Subcutaneous abdominal adipose tissue (tissue), 5 donors: ENCODE measurements around the gene NFATC3.
A peak's percentile ranks its signal among the peaks of the same experiment; 100 is the strongest.

Experiments
- H3K27ac ChIP-seq: one replicate; pipeline ENCODE4 v1.7.0; 2013; ENCODE audit warnings: low read depth, mild to moderate bottlenecking, inconsistent platforms, low read length, moderate library complexity
- H3K27me3 ChIP-seq, 5 donors: one replicate each; pipeline ENCODE4 v1.7.0; 2013; ENCODE audit warnings: low read length in 5 of 5, inconsistent platforms in 1 of 5; ENCODE audit not compliant: control insufficient read depth in 5 of 5, insufficient read depth in 4 of 5
- H3K36me3 ChIP-seq, 5 donors: one replicate each; pipeline ENCODE4 v1.7.0; 2013; ENCODE audit warnings: low read length in 5 of 5; ENCODE audit not compliant: control insufficient read depth in 5 of 5, insufficient read depth in 5 of 5
- H3K4me1 ChIP-seq, 5 donors: one replicate each; pipeline ENCODE4 v1.7.0; 2013; ENCODE audit warnings: low read length in 5 of 5, mild to moderate bottlenecking in 3 of 5, moderate library complexity in 1 of 5; ENCODE audit not compliant: control insufficient read depth in 5 of 5, insufficient read depth in 5 of 5
- H3K4me3 ChIP-seq, 5 donors: one replicate each; pipeline ENCODE4 v1.7.0; 2013; ENCODE audit warnings: low read length in 5 of 5, low read depth in 1 of 5
- H3K9ac ChIP-seq, 5 donors: one replicate each; pipeline ENCODE4 v1.7.0; 2013; ENCODE audit warnings: low read length in 5 of 5, mild to moderate bottlenecking in 4 of 5, moderate library complexity in 3 of 5
- H3K9me3 ChIP-seq, 5 donors: one replicate each; pipeline ENCODE4 v1.7.0; 2013; ENCODE audit warnings: low read length in 5 of 5; ENCODE audit not compliant: control insufficient read depth in 5 of 5
- donor health status: healthy.
- donor health status: healthy.
- donor health status: healthy.
- donor health status: healthy.
- donor health status: healthy.

Gene NFATC3

DNA sequence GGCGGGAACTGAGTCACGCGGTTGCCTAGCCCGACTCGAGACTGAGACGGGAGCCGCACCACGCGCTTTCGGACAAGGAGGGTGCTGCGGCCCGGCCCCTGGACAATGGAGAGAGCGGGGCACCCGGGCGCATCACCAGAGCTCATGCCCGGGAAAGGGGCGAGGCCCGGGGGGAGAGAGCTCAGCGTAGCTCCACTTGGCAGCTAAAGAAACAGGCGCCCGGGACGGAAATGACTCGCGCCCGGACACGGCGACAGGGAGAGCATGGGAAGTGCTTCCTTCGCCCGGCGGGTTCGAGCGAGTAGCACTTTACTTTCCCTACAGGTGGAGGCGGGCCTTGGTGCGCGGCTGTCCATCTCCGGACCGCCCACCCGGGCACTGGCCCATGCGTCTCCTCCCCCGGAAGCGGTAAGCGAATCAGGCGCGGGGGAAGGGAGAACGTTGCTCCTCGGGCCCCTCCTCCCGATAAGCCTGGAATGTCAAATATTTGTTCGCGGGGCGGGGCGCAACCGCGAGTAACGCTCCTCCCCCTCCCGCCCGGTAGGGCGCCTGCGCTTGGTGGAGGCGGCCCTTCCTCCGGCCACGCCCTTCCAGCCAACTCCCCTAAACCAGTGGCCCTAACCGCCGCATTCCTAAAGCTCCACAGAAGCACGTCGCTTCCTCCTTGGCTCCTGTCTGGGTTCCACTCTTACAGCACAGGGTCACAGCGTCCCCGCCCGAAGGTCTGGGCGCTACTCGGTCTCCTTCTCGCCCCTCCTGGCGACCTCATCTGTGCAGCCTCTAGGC is 152.3 kb downstream of the NFATC3 start:
- peaks cover 0 to under 1% (median 0%) of the 10 kb centered on the region in 5 donors for H3K36me3 ChIP-seq
- no peaks in the 10 kb centered on the region for H3K27me3 ChIP-seq
- no peaks in the 10 kb centered on the region for H3K9me3 ChIP-seq
- peak overlapping the region; percentile 62 for H3K27ac ChIP-seq
- peak overlapping the region in 4 of 5 donors; percentile 54 to 77 (median 71) for H3K9ac ChIP-seq
- H3K4me3 ChIP-seq: peak overlapping the region; percentile 74 to 84 (median 78)
- H3K4me1 ChIP-seq: peaks cover 0 to 50% (median 47%) of the 10 kb centered on the region in 5 donors

DNA sequence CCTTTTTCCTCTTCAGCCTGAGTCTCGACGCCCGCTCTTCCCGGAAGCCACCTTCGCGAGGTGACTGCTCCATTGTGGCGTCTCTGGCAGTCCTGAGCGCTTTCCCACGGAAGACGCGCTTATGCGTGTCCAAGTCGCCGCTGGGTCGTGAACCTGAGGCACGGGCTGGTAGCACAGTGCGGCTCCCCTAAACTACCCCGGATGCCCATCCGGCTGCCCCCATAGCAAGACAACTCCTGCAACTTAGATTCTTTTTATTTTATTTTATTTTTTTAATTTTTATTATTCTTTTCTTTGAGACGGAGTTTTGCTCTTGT is 152.8 kb downstream of the NFATC3 start:
- no peaks in the 10 kb centered on the region for H3K9me3 ChIP-seq
- H3K4me3 ChIP-seq: peak overlapping the region; percentile 53 to 84 (median 78)
- peaks cover 0 to 50% (median 47%) of the 10 kb centered on the region in 5 donors for H3K4me1 ChIP-seq
- peak overlapping the region in 4 of 5 donors; percentile 48 to 77 (median 71) for H3K9ac ChIP-seq
- H3K27me3 ChIP-seq: no peaks in the 10 kb centered on the region
- H3K36me3 ChIP-seq: no peaks in the 10 kb centered on the region
- peak overlapping the region; percentile 62 for H3K27ac ChIP-seq

- Histone ChIP-seq H3K27me3 (no peaks in the 10 kb centered on the region), H3K9ac (no peak overlapping the region), H3K4me1 (peaks cover 14 to 48% (median 43%) of the 10 kb centered on the region in 5 donors), H3K27ac (no peak overlapping the region), H3K4me3 (no peak overlapping the region), H3K36me3 (no peaks in the 10 kb centered on the region), H3K9me3 (no peaks in the 10 kb centered on the region)
Observed at GRCh38 chr16:68242085-68242484, 156.9 kb downstream of the NFATC3 start.

DNA sequence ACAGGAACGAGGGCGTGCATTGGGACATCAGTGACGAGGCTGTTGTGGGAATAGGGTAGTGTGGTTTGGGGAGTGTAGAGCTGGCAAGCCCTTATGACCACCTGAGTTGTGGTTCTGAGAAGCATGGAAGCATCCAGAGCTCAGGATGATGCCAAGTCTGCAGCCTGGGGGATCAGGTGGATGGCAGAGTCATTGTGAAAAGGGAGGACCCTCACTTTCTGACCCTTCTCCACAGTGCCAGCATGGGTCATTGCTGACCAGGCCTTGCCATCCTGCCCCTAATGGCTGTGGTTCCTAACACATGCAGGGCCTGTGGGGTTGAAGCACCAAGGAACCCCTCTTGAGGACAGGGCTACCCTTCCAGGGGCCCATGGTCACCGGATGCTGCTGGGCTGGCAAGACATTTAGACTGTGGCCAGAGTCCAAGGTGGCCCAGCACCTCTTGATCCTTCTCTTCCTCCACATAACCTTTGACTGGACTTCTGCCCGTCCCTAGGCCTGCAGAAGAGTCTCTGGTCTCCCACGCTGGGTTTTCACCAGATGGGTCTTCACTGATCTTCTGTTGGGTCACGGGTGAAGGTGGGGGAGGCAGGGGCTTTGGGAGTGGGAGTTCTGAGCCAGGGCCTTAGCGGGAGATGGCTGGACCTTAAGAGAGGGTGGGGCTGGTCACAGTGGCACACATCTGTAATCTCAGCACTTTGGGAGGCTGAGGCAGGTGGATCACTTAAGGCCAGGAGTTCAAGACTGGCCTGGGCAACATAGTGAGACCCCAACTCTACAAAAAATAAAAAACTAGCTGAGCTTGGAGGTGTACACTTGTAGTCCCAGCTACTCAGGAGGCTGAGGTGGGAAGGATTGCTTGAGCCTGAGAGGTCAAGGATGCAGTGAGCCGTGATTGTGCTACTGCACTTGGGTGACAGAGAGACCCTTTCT is 158.0 kb downstream of the NFATC3 start:
- no peak overlapping the region for H3K27ac ChIP-seq
- no peaks in the 10 kb centered on the region for H3K9me3 ChIP-seq

GRCh38 chr16:68244481-68244902 is 159.3 kb downstream of the NFATC3 start:
- H3K4me3 ChIP-seq: peak overlapping the region; percentile 84 to 98 (median 95)
- H3K27ac ChIP-seq: no peak overlapping the region

More for the DNA sequence above, 158.0 kb downstream of the NFATC3 start:
- H3K27me3 ChIP-seq: no peaks in the 10 kb centered on the region
- peak overlapping the region in 1 of 5 donors; percentile 30 for H3K9ac ChIP-seq
- H3K4me3 ChIP-seq: no peak overlapping the region
- no peaks in the 10 kb centered on the region for H3K36me3 ChIP-seq
- H3K4me1 ChIP-seq: peaks cover 15 to 50% (median 47%) of the 10 kb centered on the region in 5 donors

GRCh38 chr16:68244903-68245853 is 160.0 kb downstream of the NFATC3 start, which contains the start of gene PLA2G15:
Gene PLA2G15 (plus strand): TSS chr16:68245373. CDS start chr16:68245427, 54 bp downstream.
- Histone ChIP-seq H3K9me3 (no peaks in the 10 kb centered on the region), H3K27ac (peak within 1 kb of the TSS; percentile 65), H3K4me3 (peak within 1 kb of the TSS; percentile 84 to 98 (median 95)), H3K9ac (peak within 1 kb of the TSS; percentile 41 to 82 (median 78)), H3K4me1 (peaks cover 15 to 52% (median 43%) of the 10 kb centered on the region in 5 donors), H3K27me3 (no peaks in the 10 kb centered on the region), H3K36me3 (peaks cover 0 to 17% (median 12%) of the 10 kb centered on the region in 5 donors)

More at GRCh38 chr16:68244481-68244902, 159.3 kb downstream of the NFATC3 start:
- no peaks in the 10 kb centered on the region for H3K27me3 ChIP-seq
- peaks cover 0 to 10% (median 9%) of the 10 kb centered on the region in 5 donors for H3K36me3 ChIP-seq
- peaks cover 15 to 54% (median 47%) of the 10 kb centered on the region in 5 donors for H3K4me1 ChIP-seq
- H3K9me3 ChIP-seq: no peaks in the 10 kb centered on the region
- peak overlapping the region in 4 of 5 donors; percentile 11 to 82 (median 79) for H3K9ac ChIP-seq

DNA sequence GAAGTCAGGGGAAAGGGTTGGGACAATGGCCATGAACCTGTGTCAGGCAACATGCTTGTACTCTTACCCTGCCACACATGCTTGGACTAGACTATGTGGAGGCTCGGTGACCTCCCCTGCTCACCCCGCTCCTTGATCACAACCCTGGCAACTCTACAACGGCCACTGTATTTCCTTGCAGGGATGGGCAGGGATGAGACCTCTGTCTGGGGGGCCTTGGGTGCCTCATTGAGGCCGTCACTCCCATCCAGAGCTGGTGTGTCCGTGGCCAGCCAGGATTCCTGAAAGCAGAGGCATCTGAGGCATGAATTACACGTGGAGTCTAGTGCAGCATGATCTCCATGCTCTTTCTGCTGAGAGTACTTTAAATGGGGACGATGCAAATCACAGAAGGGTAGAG is 161.0 kb downstream of the NFATC3 start:
- no peaks in the 10 kb centered on the region for H3K9me3 ChIP-seq
- H3K9ac ChIP-seq: peak overlapping the region in 4 of 5 donors; percentile 18 to 75 (median 72)
- peaks cover 15 to 52% (median 43%) of the 10 kb centered on the region in 5 donors for H3K4me1 ChIP-seq
- H3K36me3 ChIP-seq: peaks cover 0 to 26% (median 18%) of the 10 kb centered on the region in 5 donors
- H3K27me3 ChIP-seq: no peaks in the 10 kb centered on the region
- peak overlapping the region; percentile 80 to 98 (median 95) for H3K4me3 ChIP-seq
- peak overlapping the region; percentile 9 for H3K27ac ChIP-seq

DNA sequence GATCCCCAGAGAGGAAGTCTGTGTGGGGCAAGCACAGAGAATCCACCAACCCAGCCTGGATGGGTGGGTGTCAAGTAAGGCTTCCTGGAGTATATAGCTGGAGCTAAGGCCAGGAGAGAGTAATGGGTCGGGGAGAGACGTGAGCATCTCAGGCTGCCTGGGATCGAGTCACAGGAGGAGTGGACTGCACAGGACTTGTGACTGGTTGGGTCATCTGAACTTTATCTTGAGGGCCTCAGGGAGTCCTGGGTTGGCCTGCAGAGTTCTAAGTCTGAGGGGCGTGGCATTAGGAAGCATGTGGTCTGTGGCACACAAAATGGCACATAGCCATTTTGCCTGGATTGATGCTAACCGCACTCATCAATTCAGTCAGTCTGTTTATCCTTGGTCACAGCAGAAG is 161.5 kb downstream of the NFATC3 start:
- H3K27me3 ChIP-seq: no peaks in the 10 kb centered on the region
- peak overlapping the region; percentile 80 to 98 (median 95) for H3K4me3 ChIP-seq
- peaks cover 0 to 31% (median 19%) of the 10 kb centered on the region in 5 donors for H3K36me3 ChIP-seq
- peaks cover 15 to 52% (median 43%) of the 10 kb centered on the region in 5 donors for H3K4me1 ChIP-seq
- H3K9me3 ChIP-seq: no peaks in the 10 kb centered on the region
- peak overlapping the region; percentile 27 for H3K27ac ChIP-seq
- H3K9ac ChIP-seq: no peak overlapping the region

- no peaks in the 10 kb centered on the region for H3K27me3 ChIP-seq
- peaks cover 0 to 39% (median 26%) of the 10 kb centered on the region in 5 donors for H3K36me3 ChIP-seq
- H3K4me3 ChIP-seq: peak overlapping the region; percentile 0 to 98 (median 80)
- peak overlapping the region; percentile 27 for H3K27ac ChIP-seq
- H3K9me3 ChIP-seq: no peaks in the 10 kb centered on the region
- H3K4me1 ChIP-seq: peaks cover 15 to 57% (median 45%) of the 10 kb centered on the region in 5 donors
- H3K9ac ChIP-seq: peak overlapping the region in 2 of 5 donors; percentile 64 to 73
Observed at GRCh38 chr16:68247400-68247799, 162.2 kb downstream of the NFATC3 start.
